ENCODE measurements around the gene ZNF750.

Gene ZNF750

DNA sequence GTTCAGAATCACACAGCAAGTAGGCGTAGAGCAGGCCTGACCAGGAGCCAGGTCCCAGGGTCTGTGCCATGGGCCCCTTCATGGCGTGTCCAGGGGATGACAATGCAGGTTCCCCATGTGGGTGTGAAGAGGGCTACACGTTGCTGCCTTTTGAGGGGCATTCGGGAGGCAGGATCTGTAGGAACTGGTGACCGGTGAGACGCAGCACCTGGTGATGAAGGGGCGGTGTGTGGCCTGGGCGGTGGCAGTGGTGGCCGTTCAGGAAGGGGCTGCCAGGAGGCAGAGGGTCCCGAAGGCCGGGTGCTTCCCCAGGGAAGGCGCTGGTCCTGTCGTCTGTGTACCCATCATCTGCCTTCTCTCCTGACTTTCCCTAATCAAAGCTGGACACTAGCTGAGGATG is 34.6 kb downstream of the ZNF750 start:
- in situ Hi-C loops (cut with HindIII; ENCODE audit: low pct_ligation_motif_present, low pct_unique_long_range_greater_than_20kb, low sequenced_read_pairs): no loop called here

GRCh38 chr17:82804442-82805191 is 35.2 kb downstream of the ZNF750 start:
- in situ Hi-C loops (cut with HindIII; ENCODE audit: low pct_ligation_motif_present, low pct_unique_long_range_greater_than_20kb, low sequenced_read_pairs): no loop called here
- no peak for DNase-seq

More for the DNA sequence above, 34.6 kb downstream of the ZNF750 start:
- no peak for DNase-seq

DNA sequence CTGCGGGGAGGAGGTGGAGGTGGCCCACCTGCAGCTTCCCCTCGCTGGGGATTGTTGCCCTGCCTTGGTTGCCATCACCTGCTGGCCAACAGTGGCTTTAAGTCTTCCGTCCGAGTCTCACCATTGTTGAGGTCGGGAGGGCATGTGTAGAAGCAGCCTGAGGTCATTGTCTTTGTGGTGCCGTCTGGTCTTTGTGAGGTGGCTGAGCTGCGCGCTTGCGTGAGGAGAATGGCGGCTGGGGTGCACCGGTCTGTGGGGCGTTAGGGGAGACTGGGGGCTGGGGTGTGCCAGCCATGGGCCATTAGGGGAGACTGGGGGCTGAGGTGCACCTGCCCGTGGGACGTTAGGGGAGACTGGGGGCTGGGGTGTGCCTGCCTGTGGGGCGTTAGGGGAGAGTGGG is 36.2 kb downstream of the ZNF750 start:
- in situ Hi-C loops (cut with HindIII; ENCODE audit: low pct_ligation_motif_present, low pct_unique_long_range_greater_than_20kb, low sequenced_read_pairs): no loop called here
- no peak for DNase-seq

DNA sequence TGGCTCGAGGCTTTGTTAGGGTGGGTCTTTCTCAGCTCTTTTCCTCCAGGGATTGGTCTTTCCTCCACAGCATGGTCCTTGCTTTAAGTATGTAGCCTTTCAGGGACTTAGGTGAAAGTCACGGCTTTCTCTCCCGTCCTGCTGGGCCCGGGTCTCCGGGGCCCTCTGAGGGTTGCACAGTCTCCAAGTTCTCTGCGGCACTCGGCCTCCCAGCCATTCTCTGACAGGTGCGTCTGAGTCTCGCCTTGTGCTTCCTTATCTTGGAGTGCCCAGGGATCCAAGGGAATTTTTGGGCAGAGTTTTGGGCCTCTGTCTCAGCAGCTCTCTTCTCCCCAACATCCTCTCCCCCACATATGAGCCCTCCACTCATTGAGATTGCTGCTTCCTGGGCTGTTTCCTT is 36.6 kb downstream of the ZNF750 start:
- DNase-seq: no peak
- in situ Hi-C loops (cut with HindIII; ENCODE audit: low pct_ligation_motif_present, low pct_unique_long_range_greater_than_20kb, low sequenced_read_pairs): no loop called here

- in situ Hi-C loops (cut with HindIII; ENCODE audit: low pct_ligation_motif_present, low pct_unique_long_range_greater_than_20kb, low sequenced_read_pairs): no loop called here
- DNase-seq: no peak
Measured at GRCh38 chr17:82802075-82802780, 37.6 kb downstream of the ZNF750 start.

DNA sequence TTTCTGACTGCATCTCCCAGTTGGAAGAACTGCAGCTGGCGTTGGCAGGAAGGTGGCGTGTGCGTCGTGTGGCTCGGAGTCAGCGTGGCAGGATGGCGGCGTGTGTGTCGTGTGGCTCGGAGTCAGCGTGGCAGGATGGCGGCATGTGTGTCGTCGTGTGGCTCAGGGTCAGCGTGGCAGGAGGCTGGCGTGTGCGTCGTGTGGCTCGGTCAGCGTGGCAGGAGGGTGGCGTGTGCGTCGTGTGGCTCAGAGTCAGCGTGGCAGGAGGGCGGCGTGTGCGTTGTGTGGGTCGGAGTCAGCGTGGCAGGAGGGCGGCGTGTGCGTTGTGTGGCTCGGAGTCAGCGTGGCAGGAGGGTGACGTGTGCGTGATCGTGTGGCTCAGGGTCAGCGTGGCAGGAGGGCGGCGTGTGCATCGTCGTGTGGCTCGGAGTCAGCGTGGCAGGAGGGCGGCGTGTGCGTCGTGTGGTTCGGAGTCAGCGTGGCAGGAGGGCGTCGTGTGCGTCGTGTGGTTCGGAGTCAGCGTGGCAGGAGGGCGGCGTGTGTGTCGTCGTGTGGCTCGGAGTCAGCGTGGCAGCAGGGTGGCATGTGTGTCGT is 38.3 kb downstream of the ZNF750 start:
- in situ Hi-C loops (cut with HindIII; ENCODE audit: low pct_ligation_motif_present, low pct_unique_long_range_greater_than_20kb, low sequenced_read_pairs): no loop called here

DNA sequence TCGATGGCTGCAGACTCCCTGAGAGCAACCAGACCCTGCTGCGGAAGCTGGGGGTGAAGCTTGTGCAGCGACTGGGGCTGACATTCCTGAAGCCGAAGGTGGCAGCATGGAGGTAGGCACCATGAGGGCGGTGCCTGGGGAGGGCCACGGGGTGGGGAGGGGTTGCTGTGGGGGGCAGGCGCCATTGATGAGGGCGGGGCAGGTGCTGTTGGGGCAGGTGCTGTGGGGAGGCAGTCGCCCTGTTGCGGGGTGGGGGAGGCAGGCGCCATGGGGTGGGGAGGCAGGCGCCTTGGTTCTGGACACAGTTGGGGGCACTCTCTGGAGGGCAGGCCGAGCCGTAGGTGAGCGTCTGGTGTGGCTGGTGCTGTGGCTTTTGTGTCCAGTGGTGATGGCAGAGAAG is 38.9 kb downstream of the ZNF750 start:
- DNase-seq: no peak
- in situ Hi-C loops (cut with HindIII; ENCODE audit: low pct_ligation_motif_present, low pct_unique_long_range_greater_than_20kb, low sequenced_read_pairs): no loop called here

More for the DNA sequence above, 38.3 kb downstream of the ZNF750 start:
- no peak for DNase-seq

DNA sequence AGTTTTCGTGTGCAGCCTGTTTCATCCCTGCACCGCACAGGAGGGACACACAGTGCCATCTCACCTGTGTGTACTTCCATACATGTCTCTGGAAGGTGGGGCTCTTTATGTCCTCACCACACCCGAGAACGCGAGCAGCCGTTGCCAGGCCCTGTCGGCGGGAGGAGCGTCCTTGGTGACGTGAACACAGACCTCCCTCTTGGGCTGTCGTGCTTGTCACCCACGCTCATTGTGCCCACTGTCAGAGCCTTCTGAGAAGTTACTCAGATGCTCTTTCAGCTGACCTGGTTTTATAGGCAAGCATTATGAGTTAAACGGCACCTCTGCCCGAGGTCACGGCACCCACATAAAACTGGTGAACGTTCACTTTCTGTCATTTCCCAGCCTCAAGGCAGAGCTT is 40.2 kb downstream of the ZNF750 start:
- in situ Hi-C loops (cut with HindIII; ENCODE audit: low pct_ligation_motif_present, low pct_unique_long_range_greater_than_20kb, low sequenced_read_pairs): no loop called here
- no peak for DNase-seq

DNA sequence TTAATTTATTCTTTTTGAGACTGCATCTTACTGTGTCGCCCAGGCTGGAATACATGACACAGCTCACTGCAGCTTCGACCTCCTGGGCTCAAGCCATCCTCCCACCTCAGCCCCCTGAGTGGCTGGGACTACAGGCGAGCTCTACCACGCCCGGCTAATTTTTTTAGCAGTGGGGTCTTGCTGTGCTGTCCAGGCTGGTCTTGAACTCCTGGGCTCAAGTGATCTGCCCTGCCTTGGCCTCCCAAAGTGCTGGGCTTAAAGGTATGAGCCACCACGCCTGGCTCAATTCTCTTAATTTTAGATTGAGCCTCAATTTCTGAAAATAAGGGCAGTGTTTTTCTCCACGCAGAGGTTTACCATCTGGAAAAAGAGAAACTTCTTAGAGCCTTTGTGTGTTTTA is 41.1 kb downstream of the ZNF750 start:
- in situ Hi-C loops (cut with HindIII; ENCODE audit: low pct_ligation_motif_present, low pct_unique_long_range_greater_than_20kb, low sequenced_read_pairs): no loop called here
- no peak for DNase-seq

DNA sequence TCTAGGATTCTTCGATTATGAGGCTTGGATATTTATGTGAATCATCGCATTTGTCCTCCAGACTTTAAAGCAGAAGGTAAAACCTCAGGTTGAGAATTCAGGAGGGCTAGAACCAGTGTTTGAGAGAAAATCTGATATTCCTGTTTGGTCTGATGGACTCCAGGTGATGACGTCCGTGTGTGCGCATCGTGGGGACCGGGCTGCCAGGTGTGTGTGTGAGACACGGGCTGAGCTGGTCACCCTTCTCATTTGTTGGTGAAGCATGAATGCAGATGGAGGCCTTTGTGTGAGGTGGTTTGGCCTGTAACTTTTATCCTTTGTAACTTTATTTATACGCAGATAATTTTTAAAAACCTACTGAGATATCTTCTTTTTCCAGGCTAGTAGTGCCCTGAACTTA is 42.8 kb downstream of the ZNF750 start:
- in situ Hi-C loops (cut with HindIII; ENCODE audit: low pct_ligation_motif_present, low pct_unique_long_range_greater_than_20kb, low sequenced_read_pairs): no loop called here

DNA sequence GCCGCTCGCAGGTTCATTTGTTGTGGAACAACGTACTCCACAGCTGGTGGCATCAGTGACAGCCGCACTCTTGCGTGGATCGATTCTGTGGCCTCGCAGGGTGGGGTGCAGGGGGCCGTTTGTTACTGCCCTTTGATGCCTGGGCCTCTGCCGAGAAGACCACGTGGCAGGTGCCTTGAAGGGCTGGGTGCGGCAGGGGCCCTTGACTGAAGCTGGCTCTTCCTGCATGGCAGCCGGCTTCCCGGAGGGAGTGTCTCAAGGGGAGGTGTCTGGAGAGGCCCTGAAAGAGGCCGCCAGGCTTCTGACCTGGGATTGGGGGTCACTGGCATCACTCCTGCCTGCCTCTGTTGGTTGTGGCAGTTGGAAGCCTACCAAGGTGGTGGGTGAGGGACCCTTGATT is 44.2 kb downstream of the ZNF750 start:
- DNase-seq: no peak
- in situ Hi-C loops (cut with HindIII; ENCODE audit: low pct_ligation_motif_present, low pct_unique_long_range_greater_than_20kb, low sequenced_read_pairs): no loop called here

More for the DNA sequence above, 42.8 kb downstream of the ZNF750 start:
- DNase-seq: no peak

- in situ Hi-C loops (cut with HindIII; ENCODE audit: low pct_ligation_motif_present, low pct_unique_long_range_greater_than_20kb, low sequenced_read_pairs): no loop called here
- no peak for DNase-seq
Measured at GRCh38 chr17:82794781-82795482, 44.9 kb downstream of the ZNF750 start.

DNA sequence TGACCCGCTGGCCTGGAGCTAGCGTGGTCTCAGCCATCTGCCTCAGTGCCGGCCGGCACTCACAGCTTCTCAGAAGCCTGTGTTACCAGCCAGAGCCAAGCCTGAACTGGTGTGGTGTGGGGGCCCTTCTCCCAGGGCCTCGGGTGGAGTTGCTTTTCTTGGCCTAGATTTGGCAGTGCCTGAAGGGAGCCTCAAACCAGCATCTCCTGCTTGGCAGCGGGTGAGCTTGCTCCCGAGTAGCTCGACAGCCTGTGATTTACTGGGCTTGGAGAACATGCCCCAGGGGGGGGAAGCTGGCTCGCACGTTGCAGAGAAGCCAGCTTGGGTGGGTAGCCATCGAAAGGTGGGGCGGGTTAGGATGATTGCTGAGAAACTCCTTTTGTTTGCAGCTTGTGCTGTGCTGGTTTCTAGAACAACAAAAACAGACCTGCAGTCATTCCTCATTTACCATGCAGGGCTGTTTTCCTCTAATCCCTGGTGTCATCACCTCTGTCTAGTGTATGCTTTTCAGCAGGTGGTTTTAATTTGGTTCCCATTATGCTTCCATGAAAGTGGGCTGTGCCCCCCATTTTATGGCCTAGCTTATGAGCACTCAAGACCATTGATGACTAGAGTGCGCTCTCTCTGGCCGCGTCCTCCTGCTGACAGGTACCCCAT is 45.7 kb downstream of the ZNF750 start:
- in situ Hi-C loops (cut with HindIII; ENCODE audit: low pct_ligation_motif_present, low pct_unique_long_range_greater_than_20kb, low sequenced_read_pairs): no loop called here
- DNase-seq: no peak

DNA sequence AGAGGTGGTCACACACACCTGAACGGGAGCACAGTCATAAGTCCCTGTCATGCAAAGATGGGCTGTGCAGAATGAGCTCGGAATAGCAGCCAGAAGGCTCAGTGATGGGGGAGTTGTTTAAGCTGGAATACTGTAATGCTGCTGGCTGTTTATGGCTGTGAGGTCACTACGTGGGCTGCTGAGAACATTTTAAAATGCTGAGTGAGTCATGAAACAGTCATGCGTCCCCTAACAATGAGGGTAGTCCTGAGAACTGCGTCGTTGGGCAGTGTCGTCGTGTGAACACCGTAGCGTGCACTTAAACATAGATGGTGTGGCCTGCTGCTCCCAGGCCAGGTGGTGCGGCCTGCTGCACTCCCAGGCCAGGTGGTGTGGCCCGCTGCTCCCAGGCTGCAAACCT is 48.3 kb downstream of the ZNF750 start:
- in situ Hi-C loops (cut with HindIII; ENCODE audit: low pct_ligation_motif_present, low pct_unique_long_range_greater_than_20kb, low sequenced_read_pairs): no loop called here

GRCh38 chr17:82790391-82790790 is 49.4 kb downstream of the ZNF750 start:
- in situ Hi-C loops (cut with HindIII; ENCODE audit: low pct_ligation_motif_present, low pct_unique_long_range_greater_than_20kb, low sequenced_read_pairs): no loop called here
- no peak for DNase-seq

More for the DNA sequence above, 48.3 kb downstream of the ZNF750 start:
- peak; percentile 97 for DNase-seq

- in situ Hi-C loops (cut with HindIII; ENCODE audit: low pct_ligation_motif_present, low pct_unique_long_range_greater_than_20kb, low sequenced_read_pairs): no loop called here
- no peak for DNase-seq
Measured at GRCh38 chr17:82789806-82790205, 50.0 kb downstream of the ZNF750 start.

GRCh38 chr17:82789051-82789592 is 50.7 kb downstream of the ZNF750 start:
- in situ Hi-C loops (cut with HindIII; ENCODE audit: low pct_ligation_motif_present, low pct_unique_long_range_greater_than_20kb, low sequenced_read_pairs): no loop called here
- no peak for DNase-seq

DNA sequence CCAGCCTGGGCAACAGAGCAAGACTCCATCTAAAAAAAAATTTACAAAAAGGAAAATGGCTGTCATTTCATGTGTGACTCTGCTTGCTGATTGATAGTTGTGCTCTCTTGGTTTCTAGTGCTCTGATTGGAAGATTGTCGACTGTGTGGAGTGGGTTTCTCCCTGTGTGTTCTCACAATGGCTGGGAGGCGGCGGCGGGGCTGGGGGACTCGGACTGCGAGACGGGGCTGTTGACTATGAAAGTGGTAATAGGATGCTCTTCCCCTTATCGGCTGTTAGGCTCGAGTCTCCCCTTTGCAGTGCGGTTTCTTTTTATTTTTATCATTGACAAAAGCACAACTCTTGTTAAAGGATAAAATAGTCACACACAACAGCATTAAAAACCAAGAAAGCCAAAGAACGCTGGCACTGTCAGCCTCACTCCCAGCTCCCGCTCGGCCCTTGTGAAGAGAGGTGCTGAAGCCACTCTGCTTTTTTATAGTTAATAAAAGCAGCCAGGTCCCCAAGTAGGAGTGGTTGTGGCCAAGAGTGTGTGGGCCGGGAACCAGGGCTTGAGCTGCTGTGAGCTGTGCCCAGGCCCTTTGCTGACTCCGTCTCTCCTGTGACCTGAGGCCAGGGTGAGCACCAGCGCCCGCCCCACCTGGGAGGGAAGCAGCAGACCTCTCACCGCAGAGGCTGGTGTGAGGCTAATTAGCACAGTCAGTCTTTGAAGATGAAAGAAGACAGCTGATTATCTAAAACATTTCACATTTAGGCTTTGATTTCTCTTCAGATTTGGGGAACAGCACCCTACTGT is 51.4 kb downstream of the ZNF750 start:
- in situ Hi-C loops (cut with HindIII; ENCODE audit: low pct_ligation_motif_present, low pct_unique_long_range_greater_than_20kb, low sequenced_read_pairs): no loop called here
- DNase-seq: no peak
